Measurements from ENCODE around the gene SEC24D.

- TF ChIP-seq POLR2A (IDR thresholded peaks at IDR 0.05; ENCODE audit: low read length) (no peak), GATA1 (IDR thresholded peaks at IDR 0.05; ENCODE audit: low read depth, low read length) (no peak)
These were observed 132.8 kb downstream of the SEC24D start for GRCh38 chr4:118703118-118703517.
